Retina (tissue), 1 donor: Measurements from ENCODE around the gene GPBAR1.

Experiments used
- DNase-seq: peaks from one replicate; pipeline ENCODE4 v3.0.0-alpha.2; 2016

The GPBAR1 gene

GRCh38 chr2:218244665-218245064 is 16.1 kb upstream of the GPBAR1 start:
- no peak for DNase-seq

- no peak for DNase-seq
These were observed 15.6 kb upstream of the GPBAR1 start for GRCh38 chr2:218245214-218245613.

GRCh38 chr2:218249691-218250090 is 11.1 kb upstream of the GPBAR1 start:
- DNase-seq, result no peak

GRCh38 chr2:218252509-218253231 is 8.1 kb upstream of the GPBAR1 start:
- DNase-seq, result no peak

- DNase-seq, result no peak
These were observed 7.6 kb upstream of the GPBAR1 start for GRCh38 chr2:218253232-218253625.

- DNase-seq, result no peak
These were observed 5.4 kb upstream of the GPBAR1 start for GRCh38 chr2:218255446-218255845.

- DNase-seq, result no peak
These were observed 4.0 kb upstream of the GPBAR1 start for GRCh38 chr2:218256612-218257350.

GRCh38 chr2:218257390-218257981 is 3.3 kb upstream of the GPBAR1 start:
- no peak for DNase-seq

GRCh38 chr2:218259099-218259961 is 1.5 kb upstream of the GPBAR1 start:
- no peak for DNase-seq

- DNase-seq, result no peak
These were observed 649 bp upstream of the GPBAR1 start for GRCh38 chr2:218260166-218260565.

- peak; percentile 56 for DNase-seq
These were observed 815 bp downstream of the GPBAR1 start for GRCh38 chr2:218261423-218262236.

- no peak for DNase-seq
These were observed 1.4 kb downstream of the GPBAR1 start for GRCh38 chr2:218262237-218262600.

- DNase-seq, result no peak
These were observed 2.1 kb downstream of the GPBAR1 start for GRCh38 chr2:218262631-218263586.

GRCh38 chr2:218263817-218264641 is 3.2 kb downstream of the GPBAR1 start:
- DNase-seq, result no peak

- DNase-seq, result no peak
These were observed 4.2 kb downstream of the GPBAR1 start for GRCh38 chr2:218264773-218265561.

- DNase-seq, result no peak
These were observed 4.8 kb downstream of the GPBAR1 start for GRCh38 chr2:218265626-218266025.

GRCh38 chr2:218266316-218266979 is 5.6 kb downstream of the GPBAR1 start:
- DNase-seq, result no peak

GRCh38 chr2:218267259-218267658 is 6.4 kb downstream of the GPBAR1 start:
- DNase-seq, result no peak
